NCI-H2196 treated with DMSO at 0.1 percent for 48 hours (cell line): Measurements from ENCODE around the gene DUSP22.

Experiments used
- DNase-seq: peaks from one replicate; lab custom pipeline; 2025; ENCODE audit not compliant: unreplicated experiment; lab: John Stamatoyannopoulos, UW

Gene DUSP22

DNA sequence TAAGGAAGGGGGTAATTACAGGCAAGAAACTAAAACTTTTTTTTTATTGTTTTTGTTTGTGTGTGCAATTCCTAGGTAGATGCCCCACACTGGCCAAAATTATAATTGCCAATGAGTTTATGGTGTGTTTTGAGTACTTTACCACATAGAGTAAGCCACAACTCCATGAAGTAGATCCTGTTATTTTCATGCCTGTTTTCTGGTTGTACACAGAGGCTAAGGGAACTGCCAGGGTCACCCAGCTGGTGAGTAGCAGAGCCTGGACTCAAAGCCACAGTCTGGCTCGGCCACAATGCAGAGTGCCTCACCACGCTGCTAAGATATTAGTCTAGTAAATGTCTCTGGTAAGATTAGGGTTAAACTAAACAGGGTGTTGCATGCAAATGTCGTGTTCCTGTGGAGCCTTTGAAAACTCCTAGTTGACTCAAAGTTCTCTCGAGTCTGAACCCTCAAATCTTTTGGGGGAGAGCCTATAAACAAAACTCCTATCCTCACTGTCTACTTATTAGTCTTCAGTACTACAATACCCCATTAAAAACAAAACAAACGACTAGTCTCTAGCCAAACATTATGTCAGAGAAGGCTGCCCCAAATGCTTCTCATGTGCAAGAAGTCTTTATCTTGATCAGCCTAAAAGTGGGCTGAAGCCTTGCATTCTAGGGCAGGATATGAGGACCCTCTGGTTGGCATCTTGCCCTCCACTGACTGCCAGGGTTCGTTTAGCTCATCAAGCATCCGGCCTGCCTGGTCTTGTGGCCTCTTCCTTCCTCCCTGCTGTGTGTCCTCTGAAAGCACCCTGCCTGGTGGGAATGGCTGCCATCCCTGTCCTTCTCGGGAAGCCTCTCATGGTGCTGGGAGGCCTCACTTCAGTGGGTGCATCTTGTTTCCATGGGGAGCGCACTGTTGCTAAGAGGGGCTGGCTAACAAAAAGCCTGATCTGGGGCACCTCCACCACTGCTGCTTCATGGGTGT lies 4.2 kb downstream of the DUSP22 start:
- DNase-seq = no peak

DNA sequence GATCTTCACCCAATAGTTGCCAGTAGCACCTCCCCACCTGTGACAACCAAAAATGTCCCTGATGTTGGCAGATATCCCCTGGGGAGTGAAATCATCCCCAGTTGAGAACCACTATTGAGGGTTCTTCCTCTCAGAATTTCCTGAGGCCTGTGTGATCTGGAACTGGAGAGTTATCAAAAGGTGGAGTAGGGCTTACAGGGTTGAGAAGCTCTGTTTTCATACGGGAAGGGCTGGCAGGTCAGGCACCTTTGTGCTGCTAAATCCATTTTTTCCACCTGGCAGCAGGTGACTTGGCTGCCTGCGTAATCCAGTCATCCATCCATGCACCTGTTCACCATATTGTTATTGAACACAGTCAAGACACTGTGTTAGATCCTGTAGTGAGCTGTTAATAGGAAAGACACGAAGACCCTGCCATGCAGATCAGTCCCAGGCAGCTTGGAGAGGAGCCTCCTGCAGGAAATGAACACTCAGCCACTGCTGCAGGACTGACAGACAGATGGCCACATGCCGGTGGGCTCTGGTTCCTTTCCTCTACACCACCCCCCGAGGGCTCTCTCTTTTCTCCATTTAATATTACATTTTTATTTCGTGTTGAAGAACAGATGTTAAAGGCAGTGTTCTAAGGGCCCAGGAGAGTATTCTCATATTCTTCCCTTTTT lies 5.4 kb downstream of the DUSP22 start:
- DNase-seq = no peak

- no peak for DNase-seq
These were observed 6.2 kb downstream of the DUSP22 start for GRCh38 chr6:298233-299103.

GRCh38 chr6:299104-299980 lies 7.1 kb downstream of the DUSP22 start:
- DNase-seq = no peak

- DNase-seq = no peak
These were observed 7.7 kb downstream of the DUSP22 start for GRCh38 chr6:300026-300425.

GRCh38 chr6:300494-301198 lies 8.4 kb downstream of the DUSP22 start:
- DNase-seq = no peak

DNA sequence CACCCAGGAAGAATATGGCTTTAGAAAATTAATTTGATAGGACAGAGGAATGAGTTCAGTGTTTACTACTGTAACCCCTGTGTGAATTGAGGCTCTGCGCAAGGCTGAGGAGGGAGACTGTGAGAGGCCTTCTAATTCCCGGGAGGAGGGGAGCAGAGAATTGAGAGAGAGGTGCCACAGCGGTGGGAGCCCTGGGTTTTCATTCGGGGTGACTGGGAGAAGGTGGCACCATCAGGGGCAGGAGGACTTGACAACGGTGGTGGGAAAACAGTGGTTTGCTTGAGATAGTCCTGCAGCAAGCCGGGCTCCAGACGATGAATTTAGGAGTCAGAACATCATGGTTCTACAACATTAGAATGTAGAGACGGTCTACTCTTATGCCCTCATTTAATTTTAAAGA lies 9.2 kb downstream of the DUSP22 start:
- DNase-seq = no peak

DNA sequence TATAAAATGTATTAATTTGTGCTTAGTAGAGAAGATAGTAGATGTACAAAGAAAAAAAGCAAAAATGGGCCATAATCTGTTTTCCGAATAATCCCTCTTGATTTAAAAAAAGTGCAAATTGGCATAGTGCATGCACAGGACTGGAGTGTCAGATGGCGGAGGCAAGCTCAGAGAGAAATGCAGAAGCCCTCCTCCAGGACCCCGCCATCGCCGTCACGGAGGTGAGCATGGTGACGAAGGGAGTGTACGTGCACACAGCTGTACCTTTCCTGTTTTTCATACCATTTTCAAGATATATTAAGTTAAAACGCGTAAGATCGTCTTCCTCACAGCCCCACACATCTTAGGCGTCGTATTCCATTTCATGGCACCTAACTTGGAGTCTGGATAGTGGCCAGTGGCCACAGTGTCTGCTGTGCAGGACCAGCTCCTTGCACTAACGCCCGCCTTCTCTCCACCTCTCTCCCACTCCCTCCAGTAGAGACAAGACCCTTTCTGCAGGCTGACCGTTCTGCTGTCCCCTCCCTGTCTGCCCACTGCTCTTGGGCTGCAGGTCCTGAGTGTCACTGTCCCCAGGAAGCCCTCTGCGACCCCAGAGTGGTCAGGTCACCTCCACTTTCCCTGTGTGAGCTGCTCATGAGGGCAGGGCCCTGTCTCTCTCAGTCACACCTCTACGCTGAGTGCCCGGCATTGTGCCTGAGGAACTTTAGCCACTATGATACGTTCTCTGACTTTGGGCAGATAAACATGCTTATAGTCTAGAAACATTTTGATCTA lies 9.8 kb downstream of the DUSP22 start:
- DNase-seq = no peak

DNA sequence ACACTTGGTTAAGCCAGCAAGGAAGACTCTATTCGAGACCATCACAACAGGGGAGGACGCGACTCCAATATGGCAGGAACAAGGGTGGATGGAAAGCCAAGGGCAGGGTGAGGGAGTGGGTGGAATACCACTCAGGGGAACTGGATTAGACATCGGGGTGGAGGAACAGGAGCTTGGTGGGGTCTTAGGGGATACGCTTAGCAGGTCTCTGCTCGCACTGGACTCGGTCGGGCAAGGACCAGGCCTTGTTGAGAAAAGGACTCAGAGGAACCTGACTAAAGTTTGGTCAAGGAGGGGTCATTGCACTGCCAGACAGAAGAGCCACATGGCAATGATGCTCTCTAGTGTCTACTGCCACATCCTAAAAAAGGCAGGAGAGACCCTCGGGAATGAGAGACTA lies 10.5 kb downstream of the DUSP22 start:
- no peak for DNase-seq

- DNase-seq = no peak
These were observed 11.0 kb downstream of the DUSP22 start for GRCh38 chr6:303263-303662.

DNA sequence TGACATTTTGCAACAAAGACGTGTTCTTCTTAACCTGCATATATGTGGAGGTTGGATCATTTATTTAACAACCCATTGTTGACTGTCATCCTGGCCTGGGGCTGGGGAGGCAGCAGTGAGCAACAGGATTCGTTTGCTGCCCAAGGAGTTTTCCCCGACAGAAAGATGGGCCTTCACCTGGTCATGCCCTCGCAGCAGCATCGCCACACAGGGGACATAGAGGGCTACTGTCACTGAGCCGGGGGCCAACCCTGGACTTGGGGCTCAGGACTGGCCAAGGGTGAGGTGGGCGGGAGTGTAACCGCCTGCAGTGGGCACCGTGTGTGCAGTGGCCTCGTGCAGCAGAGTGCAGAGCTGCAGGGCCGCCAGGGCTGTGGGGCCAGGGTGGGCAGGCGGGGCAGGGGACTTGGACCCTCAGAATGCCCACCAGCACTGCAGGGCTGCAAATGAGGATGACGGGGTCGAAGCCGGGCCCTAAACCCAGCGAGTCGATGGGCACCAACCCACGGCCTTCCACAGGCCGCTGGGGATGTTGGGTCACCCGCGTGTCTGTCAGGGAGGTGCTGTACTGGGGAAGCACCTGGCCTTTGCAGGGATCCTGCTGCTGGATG lies 11.8 kb downstream of the DUSP22 start:
- DNase-seq = no peak

GRCh38 chr6:304833-305370 lies 12.6 kb downstream of the DUSP22 start:
- no peak for DNase-seq

DNA sequence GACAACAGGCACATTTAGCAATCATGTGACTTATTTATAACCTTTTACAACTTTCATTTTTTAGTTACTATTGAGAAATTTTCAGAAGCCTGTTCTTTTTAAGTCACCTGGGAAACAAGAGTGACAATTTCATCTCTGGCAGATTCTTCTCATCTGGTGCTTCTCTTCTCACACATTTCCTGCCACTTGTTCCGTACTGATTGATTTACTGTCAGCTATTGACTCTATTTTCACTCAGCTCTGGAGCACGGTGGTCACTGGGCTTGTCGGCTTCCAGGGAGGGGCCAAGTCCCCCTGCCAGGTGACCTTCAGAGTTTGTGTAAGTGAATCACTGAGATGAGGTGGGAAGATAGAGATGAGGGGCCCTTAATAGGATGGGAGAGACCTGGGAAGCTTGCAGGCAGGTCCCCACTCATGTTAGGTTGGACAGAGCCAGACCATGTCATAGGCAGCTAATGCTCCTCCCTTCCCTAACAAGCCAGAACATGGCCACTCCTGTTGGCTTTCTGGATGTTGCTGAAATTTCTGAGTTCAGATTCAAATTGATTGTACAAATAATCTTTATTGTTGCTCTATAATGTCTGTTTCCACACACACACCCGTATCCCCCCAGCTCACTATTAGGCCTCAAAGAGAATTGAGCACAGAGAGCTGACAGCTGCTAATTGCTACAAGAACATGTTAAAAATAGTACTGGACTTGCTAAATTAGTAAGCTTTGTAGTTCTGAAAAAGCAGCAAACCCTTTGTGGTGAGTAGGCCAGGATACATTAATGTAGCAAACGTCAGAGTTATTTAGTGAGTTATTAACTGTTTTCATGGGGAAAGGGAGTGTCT lies 13.3 kb downstream of the DUSP22 start:
- no peak for DNase-seq

- DNase-seq = no peak
These were observed 14.4 kb downstream of the DUSP22 start for GRCh38 chr6:306641-307061.

DNA sequence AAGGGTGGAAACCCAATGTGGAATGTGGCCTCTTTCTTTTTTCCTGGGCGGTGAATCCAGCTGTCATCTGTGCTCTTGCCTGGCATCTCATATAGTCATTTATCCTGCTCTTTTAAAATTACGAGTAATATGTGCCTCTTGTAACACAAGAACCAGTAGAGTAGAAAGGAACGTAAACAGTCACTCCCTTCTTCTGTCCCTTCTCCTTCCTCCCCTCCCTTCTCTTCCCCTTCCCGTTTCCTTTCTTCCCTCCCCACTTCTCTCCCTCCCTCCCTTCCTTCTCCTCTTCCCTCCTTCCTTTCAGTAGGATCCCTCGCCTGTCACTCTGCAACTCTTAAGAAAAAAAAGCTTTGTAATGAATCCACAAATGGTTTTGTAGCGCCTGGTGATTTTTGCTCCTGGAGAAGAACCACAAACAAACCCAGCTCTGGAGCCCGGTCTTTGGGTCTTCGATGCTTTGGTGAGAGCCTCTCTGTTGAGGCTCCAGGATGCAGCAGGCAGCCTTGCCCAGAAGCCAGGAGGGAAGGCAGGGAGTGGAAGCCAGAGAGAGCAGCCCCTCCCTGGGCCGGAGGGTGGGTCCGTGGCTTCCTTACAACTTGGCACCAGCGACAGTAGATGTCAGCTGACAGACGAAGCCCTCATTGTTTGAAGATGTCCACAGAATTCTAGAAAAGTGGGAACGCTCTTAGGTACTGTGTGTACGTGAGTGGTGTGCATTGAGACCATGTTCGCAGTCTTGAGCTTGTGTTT lies 15.0 kb downstream of the DUSP22 start:
- DNase-seq = no peak

- DNase-seq = no peak
These were observed 15.6 kb downstream of the DUSP22 start for GRCh38 chr6:307874-308273.

DNA sequence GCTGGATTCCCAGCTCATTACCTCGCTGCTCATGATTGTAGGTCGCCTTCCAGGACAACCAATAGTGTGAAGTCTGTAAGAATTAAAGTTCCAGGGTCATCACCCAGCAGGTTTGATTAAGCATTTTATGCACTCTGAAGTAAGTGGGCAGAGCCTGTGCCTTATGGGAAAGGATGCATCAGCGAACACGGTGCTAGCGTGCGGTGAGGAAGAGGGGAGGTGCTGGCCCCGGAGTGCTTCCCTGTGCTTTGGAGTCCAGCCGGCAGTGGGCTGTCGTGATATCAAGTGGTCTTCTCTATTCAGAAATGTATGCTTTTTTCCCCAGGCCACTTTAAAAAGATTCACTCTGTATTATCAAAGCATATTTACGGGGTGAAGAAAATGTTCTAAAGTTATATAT lies 16.0 kb downstream of the DUSP22 start:
- no peak for DNase-seq
